ENCODE data around the gene EPHB2. TPM values are rescaled to one million over a fixed set of nuclear protein-coding genes. Genes with fewer than 3 reads are reported as not detected.

Gene EPHB2
- polyA plus RNA-seq, 1 donor from 2014 or later: 22.8 TPM

- Histone ChIP-seq H3K36me3 (ENCODE audit: insufficient read depth, low read length) (no peaks in the 10 kb centered on the region), H2AFZ (ENCODE audit: low read depth, low read length) (no peak overlapping the region), H3K4me3 (ENCODE audit: low read length) (no peak overlapping the region), H3K4me2 (ENCODE audit: low read length) (no peak overlapping the region), H4K20me1 (ENCODE audit: insufficient read depth) (no peaks in the 10 kb centered on the region), H3K79me2 (replicated peaks; ENCODE audit: insufficient read depth, low read length) (no peaks in the 10 kb centered on the region), H3K27me3 (ENCODE audit: insufficient read depth, low read depth, low read length) (no peaks in the 10 kb centered on the region), H3K9me3 (ENCODE audit: low read length) (peaks cover 9% of the 10 kb centered on the region), H3K27ac (ENCODE audit: low read length) (no peak overlapping the region), H3F3A (ENCODE audit: insufficient read depth, low read length, poor library complexity, severe bottlenecking) (no peaks in the 10 kb centered on the region), H3K9ac (ENCODE audit: low read length) (no peak overlapping the region), H3K9me2 (ENCODE audit: insufficient read depth, low read length) (no peaks in the 10 kb centered on the region)
- TF ChIP-seq RAD21 (conservative IDR thresholded peaks at IDR 0.05) (no peak), MXI1 (conservative IDR thresholded peaks at IDR 0.05; ENCODE audit: poor library complexity, severe bottlenecking) (no peak), REST (IDR thresholded peaks at IDR 0.05; ENCODE audit: borderline replicate concordance) (no peak), EZH2 (IDR thresholded peaks at IDR 0.05; ENCODE audit: borderline replicate concordance, insufficient read depth, low read length, poor library complexity, severe bottlenecking) (no peak), EP300 (conservative IDR thresholded peaks at IDR 0.05; ENCODE audit: poor library complexity, severe bottlenecking) (no peak), POLR2AphosphoS5 (IDR thresholded peaks at IDR 0.05) (no peak), TAF1 (IDR thresholded peaks at IDR 0.05; ENCODE audit: low read depth) (no peak), SMC3 (conservative IDR thresholded peaks at IDR 0.05; ENCODE audit: poor library complexity) (no peak), CTCF (IDR thresholded peaks at IDR 0.05; ENCODE audit: poor library complexity, severe bottlenecking) (no peak)
Observed at GRCh38 chr1:22962558-22962957, 251.9 kb downstream of the EPHB2 start.

GRCh38 chr1:22963044-22963677 lies 252.5 kb downstream of the EPHB2 start:
- H3K27me3 ChIP-seq (ENCODE audit: insufficient read depth, low read depth, low read length): no peaks in the 10 kb centered on the region
- H3K4me3 ChIP-seq (ENCODE audit: low read length): no peak overlapping the region
- peaks cover 9% of the 10 kb centered on the region for H3K9me3 ChIP-seq (ENCODE audit: low read length)
- H3K9me2 ChIP-seq (ENCODE audit: insufficient read depth, low read length): no peaks in the 10 kb centered on the region
- no peaks in the 10 kb centered on the region for H3F3A ChIP-seq (ENCODE audit: insufficient read depth, low read length, poor library complexity, severe bottlenecking)
- H3K4me2 ChIP-seq (ENCODE audit: low read length): no peak overlapping the region
- no peaks in the 10 kb centered on the region for H3K79me2 ChIP-seq (replicated peaks; ENCODE audit: insufficient read depth, low read length)
- no peak overlapping the region for H3K27ac ChIP-seq (ENCODE audit: low read length)
- H4K20me1 ChIP-seq (ENCODE audit: insufficient read depth): no peaks in the 10 kb centered on the region
- H3K36me3 ChIP-seq (ENCODE audit: insufficient read depth, low read length): no peaks in the 10 kb centered on the region
- no peak overlapping the region for H2AFZ ChIP-seq (ENCODE audit: low read depth, low read length)
- TF ChIP-seq RAD21 (conservative IDR thresholded peaks at IDR 0.05) (no peak), REST (IDR thresholded peaks at IDR 0.05; ENCODE audit: borderline replicate concordance) (no peak), POLR2AphosphoS5 (IDR thresholded peaks at IDR 0.05) (no peak), CTCF (IDR thresholded peaks at IDR 0.05; ENCODE audit: poor library complexity, severe bottlenecking) (no peak), SMC3 (conservative IDR thresholded peaks at IDR 0.05; ENCODE audit: poor library complexity) (no peak), EP300 (conservative IDR thresholded peaks at IDR 0.05; ENCODE audit: poor library complexity, severe bottlenecking) (no peak), TAF1 (IDR thresholded peaks at IDR 0.05; ENCODE audit: low read depth) (no peak), MXI1 (conservative IDR thresholded peaks at IDR 0.05; ENCODE audit: poor library complexity, severe bottlenecking) (no peak), EZH2 (IDR thresholded peaks at IDR 0.05; ENCODE audit: borderline replicate concordance, insufficient read depth, low read length, poor library complexity, severe bottlenecking) (no peak)
- no peak overlapping the region for H3K9ac ChIP-seq (ENCODE audit: low read length)
